Kidney (tissue), 14 donors: ENCODE measurements around the gene NSUN6. TPM values are rescaled to one million over a fixed set of nuclear protein-coding genes. Genes with fewer than 3 reads are reported as not detected.
A peak's percentile ranks its signal among the peaks of the same experiment; 100 is the strongest.

ENCODE experiments used
- DNase-seq, 5 donors: peaks; one replicate each; pipeline ENCODE4 v3.0.0-alpha.2; 2013 to 2020
- FAIRE-seq: peaks from 2 replicates; lab custom pipeline; 2012; peaks lifted over from hg19 to GRCh38; lab: Jason Lieb, UNC
- H3K27ac ChIP-seq, 2 donors: one replicate each; pipeline ENCODE4 v1.7.0; 2013; ENCODE audit warnings: low read depth in 2 of 2, low read length in 2 of 2, inconsistent platforms in 1 of 2
- H3K27me3 ChIP-seq: one replicate; pipeline ENCODE4 v1.7.1; 2013; ENCODE audit warnings: low read length, inconsistent platforms; ENCODE audit not compliant: control insufficient read depth, insufficient read depth
- H3K36me3 ChIP-seq, 3 donors: one replicate each; pipeline versions ENCODE4 v1.7.0 to v1.7.1; 2013; ENCODE audit warnings: low read length in 3 of 3, control low read depth in 1 of 3, inconsistent platforms in 1 of 3; ENCODE audit not compliant: insufficient read depth in 3 of 3, control insufficient read depth in 2 of 3
- H3K4me1 ChIP-seq, 3 donors: one replicate each; pipeline versions ENCODE4 v1.7.0 to v1.7.1; 2013; ENCODE audit warnings: low read length in 3 of 3, inconsistent platforms in 1 of 3, low read depth in 1 of 3; ENCODE audit not compliant: control insufficient read depth in 2 of 3, insufficient read depth in 2 of 3
- H3K4me3 ChIP-seq, 3 donors: one replicate each; pipeline versions ENCODE4 v1.7.0 to v1.8.1; 2013; ENCODE audit warnings: low read length in 3 of 3, control low read depth in 1 of 3, inconsistent platforms in 1 of 3
- H3K9ac ChIP-seq, 3 donors: one replicate each; pipeline versions ENCODE4 v1.7.0 to v1.7.1; 2013; ENCODE audit warnings: low read length in 3 of 3, control low read depth in 1 of 3, inconsistent platforms in 1 of 3
- H3K9me3 ChIP-seq, 3 donors: one replicate each; pipeline versions ENCODE4 v1.7.0 to v1.7.1; 2013; ENCODE audit warnings: low read length in 3 of 3, control low read depth in 1 of 3, inconsistent platforms in 1 of 3; ENCODE audit not compliant: control insufficient read depth in 2 of 3, insufficient read depth in 1 of 3
- CTCF ChIP-seq: IDR thresholded peaks from 3 replicates; pipeline ENCODE4 v1.5.1; 2012; ENCODE audit warnings: mild to moderate bottlenecking, moderate library complexity, borderline replicate concordance; ENCODE audit not compliant: insufficient read depth; ENCODE audit errors: extremely low read depth
- intact Hi-C: fragments of 100-400 bp; cut with DNase I; formaldehyde crosslinking; loops from one replicate; pipeline ENCODE4 v1.11.1; 2022
- polyA plus RNA-seq: library from polyadenylated mRNA; stranded (reverse); fragments of 350-450 nt; fragmentation: Illumina TruSeq; extraction: RNeasy Lipid Tissue Mini Kit (QIAGEN cat#74804); gene quantifications from one replicate; pipeline ENCODE4 v1.2.3, GENCODE V29; 2014; ENCODE audit warnings: low read depth, low replicate concordance; ENCODE audit not compliant: insufficient read depth
- total RNA-seq: library from RNA; stranded (reverse); fragmentation: NEBNext Ultra II Directional; extraction: Animal tissue kit (Norgen Biotek cat#: 25700); gene quantifications from one replicate; pipeline ENCODE4 v1.2.1, GENCODE V29; 2021
- donor health status: control.
- donor health status: control.
- donor health status: control.
- donor health status: control.
- donor health status: control.
- donor health status: DM: yes; HTN: yes; CAD: no.
- donor health status: Normal renal cell carcinoma (clear cell type).

Gene NSUN6
- total and polyA plus RNA-seq, 2 donors from 2014 or later: 6.3 to 19.3 TPM

- DNase-seq (peak in 1 of 5 donors; percentile 11), FAIRE-seq (no peak)
- Histone ChIP-seq H3K27me3 (no peaks in the 10 kb centered on the region), H3K9me3 (no peaks in the 10 kb centered on the region), H3K27ac (no peak overlapping the region), H3K36me3 (peaks cover 0 to 3% (median 0%) of the 10 kb centered on the region in 3 donors), H3K4me1 (no peaks in the 10 kb centered on the region), H3K9ac (no peak overlapping the region), H3K4me3 (no peak overlapping the region)
- no peak for TF ChIP-seq CTCF
- intact Hi-C loops: no loop called here
These were observed 105.6 kb downstream of the NSUN6 start for GRCh38 chr10:18545621-18546305.

GRCh38 chr10:18542832-18543231 is 108.6 kb downstream of the NSUN6 start:
- FAIRE-seq (peak; percentile 15), DNase-seq (peak in 2 of 5 donors; percentile 11 to 48)
- no peaks in the 10 kb centered on the region for H3K27me3 ChIP-seq
- no peak overlapping the region for H3K4me3 ChIP-seq
- H3K36me3 ChIP-seq: peaks cover 0 to 4% (median 3%) of the 10 kb centered on the region in 3 donors
- intact Hi-C loops: no loop called here
- H3K4me1 ChIP-seq: no peaks in the 10 kb centered on the region
- no peak overlapping the region for H3K27ac ChIP-seq
- TF ChIP-seq CTCF: no peak
- H3K9ac ChIP-seq: no peak overlapping the region
- H3K9me3 ChIP-seq: no peaks in the 10 kb centered on the region

- Histone ChIP-seq H3K27me3 (no peaks in the 10 kb centered on the region), H3K36me3 (peaks cover 0 to 4% (median 3%) of the 10 kb centered on the region in 3 donors), H3K9me3 (peaks cover 0 to under 1% (median 0%) of the 10 kb centered on the region in 3 donors), H3K4me3 (no peak overlapping the region), H3K4me1 (no peaks in the 10 kb centered on the region), H3K9ac (no peak overlapping the region), H3K27ac (no peak overlapping the region)
- DNase-seq (no peak), FAIRE-seq (no peak)
- intact Hi-C loops: no loop called here
- no peak for TF ChIP-seq CTCF
These were observed 111.2 kb downstream of the NSUN6 start for GRCh38 chr10:18540195-18540594.
